Tibial nerve (tissue), 3 donors: ENCODE data around the gene METTL13.
"Not testable (repeated sequence)": the region's sequence is repeated elsewhere in the genome, so short reads cannot be mapped to it uniquely, and the experiment has no call there.

Source experiments
- POLR2A ChIP-seq, 2 donors: fragments of 450-650 bp; IDR thresholded peaks; one replicate each; pipeline ENCODE4 v1.6.1; 2017; ENCODE audit warnings: antibody characterized with exemption in 2 of 2, mild to moderate bottlenecking in 2 of 2, moderate library complexity in 2 of 2
- TF ChIP-seq, protein P1 (sequence below), 5 experiments: fragments of 200-600 bp in 3 of 5; fragments of 450-650 bp in 2 of 5; sonication (generic) in 3 of 5; IDR thresholded peaks; one replicate each; pipeline ENCODE4 v1.5.1; 2016 to 2019; ENCODE audit warnings: antibody characterized with exemption in 5 of 5, mild to moderate bottlenecking in 3 of 5, moderate library complexity in 2 of 5

DNA sequence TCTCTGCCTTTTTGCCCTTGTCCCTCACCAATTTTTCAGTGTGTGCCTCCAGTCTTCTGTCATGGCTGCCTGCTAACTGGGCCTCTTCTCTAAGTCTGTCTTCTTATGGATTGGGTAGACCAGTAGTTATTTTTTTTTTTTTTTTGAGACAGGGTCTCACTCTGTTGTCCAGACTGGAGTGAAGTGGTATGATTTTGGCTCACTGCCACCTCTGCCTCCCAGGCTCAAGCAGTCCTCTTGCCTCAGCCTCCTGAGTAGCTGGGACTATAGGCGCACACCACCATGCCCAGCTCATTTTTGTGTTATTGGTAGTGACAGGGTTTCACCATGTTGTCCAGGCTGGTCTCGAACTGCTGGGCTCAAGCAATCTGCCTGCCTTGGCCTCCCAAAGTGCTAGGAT lies 18.2 kb downstream of the METTL13 start:
- TF ChIP-seq, protein P1, sequence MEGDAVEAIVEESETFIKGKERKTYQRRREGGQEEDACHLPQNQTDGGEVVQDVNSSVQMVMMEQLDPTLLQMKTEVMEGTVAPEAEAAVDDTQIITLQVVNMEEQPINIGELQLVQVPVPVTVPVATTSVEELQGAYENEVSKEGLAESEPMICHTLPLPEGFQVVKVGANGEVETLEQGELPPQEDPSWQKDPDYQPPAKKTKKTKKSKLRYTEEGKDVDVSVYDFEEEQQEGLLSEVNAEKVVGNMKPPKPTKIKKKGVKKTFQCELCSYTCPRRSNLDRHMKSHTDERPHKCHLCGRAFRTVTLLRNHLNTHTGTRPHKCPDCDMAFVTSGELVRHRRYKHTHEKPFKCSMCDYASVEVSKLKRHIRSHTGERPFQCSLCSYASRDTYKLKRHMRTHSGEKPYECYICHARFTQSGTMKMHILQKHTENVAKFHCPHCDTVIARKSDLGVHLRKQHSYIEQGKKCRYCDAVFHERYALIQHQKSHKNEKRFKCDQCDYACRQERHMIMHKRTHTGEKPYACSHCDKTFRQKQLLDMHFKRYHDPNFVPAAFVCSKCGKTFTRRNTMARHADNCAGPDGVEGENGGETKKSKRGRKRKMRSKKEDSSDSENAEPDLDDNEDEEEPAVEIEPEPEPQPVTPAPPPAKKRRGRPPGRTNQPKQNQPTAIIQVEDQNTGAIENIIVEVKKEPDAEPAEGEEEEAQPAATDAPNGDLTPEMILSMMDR (IDR thresholded peaks at IDR 0.05), result not testable (repeated sequence)
- not testable (repeated sequence) for TF ChIP-seq POLR2A (IDR thresholded peaks at IDR 0.05)
